GM12878 (cell line): ENCODE measurements around the gene TOMM40. TPM values are rescaled to one million over a fixed set of nuclear protein-coding genes. Genes with fewer than 3 reads are reported as not detected.

Source experiments
- ATAC-seq: fragments of 200-7000 bp; cut with Tn5 transposase; 3 replicates; pipeline ENCODE4 v1.9.1; 2020; ENCODE audit warnings: mild to moderate bottlenecking, moderate library complexity
- BruUV-seq: library from RNA; stranded (reverse); fragments of 400-500 nt; replicated peaks from 2 replicates; lab custom pipeline; 2021; lab: Mats Ljungman, UMichigan
- CTCF ChIA-PET: fragments of 300-600 bp; sonication (Branson Sonifier 250); formaldehyde crosslinking; extraction: SDS; loops from one replicate; lab custom pipeline; 2021; ENCODE audit warnings: inconsistent platforms; lab: Yijun Ruan, JAX
- POLR2A ChIA-PET: fragments of 350-600 bp; formaldehyde crosslinking; extraction: SDS; loops from one replicate; lab custom pipeline; 2021; ENCODE audit warnings: inconsistent platforms; lab: Charles Lee
- RAD21 ChIA-PET: fragments of 300-600 bp; sonication (Branson Sonifier 250); formaldehyde crosslinking; loops from one replicate; lab custom pipeline; 2023; ENCODE audit warnings: antibody characterized with exemption; ENCODE audit not compliant: unreplicated experiment; lab: Charles Lee
- SMC1A ChIA-PET: fragments of 300-600 bp; sonication (Branson Sonifier 250); formaldehyde crosslinking; loops from one replicate; lab custom pipeline; 2023; ENCODE audit not compliant: unreplicated experiment, uncharacterized antibody; lab: Charles Lee
- DNase-seq: peaks from one replicate; pipeline ENCODE4 v3.0.0-alpha.2; 2011; ENCODE audit warnings: low read depth, low spot score
- FAIRE-seq: peaks from 3 replicates; lab custom pipeline; 2011; peaks lifted over from hg19 to GRCh38; lab: Jason Lieb, UNC
- H2AFZ ChIP-seq: 2 replicates; pipeline ENCODE4 v1.6.0; 2011; ENCODE audit warnings: low read depth, low read length, control low read depth; ENCODE audit not compliant: control insufficient read depth
- H3K27ac ChIP-seq: 2 replicates; pipeline ENCODE4 v1.5.1; 2011; ENCODE audit warnings: control low read depth; ENCODE audit not compliant: control insufficient read depth, insufficient read depth
- H3K27me3 ChIP-seq, 2 experiments: replicated peaks in 1 of 2; 2 replicates each; pipeline versions ENCODE4 v1.6.0 to v1.6.1; 2011; ENCODE audit warnings: low read length in 1 of 2; ENCODE audit not compliant: control insufficient read depth in 2 of 2, insufficient read depth in 2 of 2
- H3K36me3 ChIP-seq, 2 experiments: 2 replicates each; pipeline ENCODE4 v1.5.1; 2011; ENCODE audit warnings: low read length in 1 of 2; ENCODE audit not compliant: control insufficient read depth in 2 of 2, insufficient read depth in 2 of 2
- H3K4me1 ChIP-seq: 2 replicates; pipeline ENCODE4 v1.6.1; 2011; ENCODE audit warnings: mild to moderate bottlenecking, low read length, moderate library complexity, mixed read lengths; ENCODE audit not compliant: control insufficient read depth, insufficient read depth
- H3K4me2 ChIP-seq: 2 replicates; pipeline ENCODE4 v1.6.0; 2011; ENCODE audit warnings: control low read depth; ENCODE audit not compliant: control insufficient read depth, insufficient read depth
- H3K4me3 ChIP-seq: fragments of 200-600 bp; sonication (generic); 2 replicates; pipeline ENCODE4 v1.5.1; 2016
- H3K79me2 ChIP-seq: 2 replicates; pipeline ENCODE4 v1.6.0; 2011; ENCODE audit warnings: low read length; ENCODE audit not compliant: control insufficient read depth, insufficient read depth
- H3K9ac ChIP-seq: 2 replicates; pipeline ENCODE4 v1.8.0; 2011; ENCODE audit warnings: low read length, control low read depth, mixed read lengths; ENCODE audit not compliant: control insufficient read depth, insufficient read depth
- H3K9me3 ChIP-seq: replicated peaks from 3 replicates; pipeline ENCODE4 v1.5.1; 2011; ENCODE audit warnings: mild to moderate bottlenecking, low read length; ENCODE audit not compliant: control insufficient read depth, insufficient read depth
- H4K20me1 ChIP-seq: 2 replicates; pipeline ENCODE4 v1.6.0; 2011; ENCODE audit not compliant: control insufficient read depth, insufficient read depth
- BMI1 ChIP-seq: fragments of 450-650 bp; IDR thresholded peaks from 2 replicates; pipeline ENCODE4 v1.6.1; 2016; ENCODE audit warnings: mild to moderate bottlenecking, moderate library complexity, borderline replicate concordance
- CBX3 ChIP-seq: fragments of 200-600 bp; sonication (generic); IDR thresholded peaks from 2 replicates; pipeline ENCODE4 v1.6.1; 2016; ENCODE audit warnings: low read depth, borderline replicate concordance
- CHD1 ChIP-seq: IDR thresholded peaks from 2 replicates; pipeline ENCODE4 v1.6.1; 2012; ENCODE audit warnings: low read depth, low read length, improper control_type of control experiment
- CREB1 ChIP-seq: IDR thresholded peaks from 2 replicates; pipeline ENCODE4 v1.6.1; 2012; ENCODE audit warnings: low read depth, mild to moderate bottlenecking, inconsistent platforms
- IKZF2 ChIP-seq, 2 experiments: fragments of 450-650 bp; IDR thresholded peaks; 2 replicates each; pipeline ENCODE4 v1.6.1; 2017; ENCODE audit warnings: mild to moderate bottlenecking in 2 of 2, moderate library complexity in 2 of 2
- MAX ChIP-seq: IDR thresholded peaks from 2 replicates; pipeline ENCODE4 v1.6.1; 2012; ENCODE audit warnings: low read depth, low read length, improper control_type of control experiment
- NKRF ChIP-seq: fragments of 450-650 bp; conservative IDR thresholded peaks from 2 replicates; pipeline ENCODE4 v1.6.1; 2017; ENCODE audit warnings: mild to moderate bottlenecking, moderate library complexity
- NR2C1 ChIP-seq: fragments of 450-650 bp; IDR thresholded peaks from 2 replicates; pipeline ENCODE4 v1.6.1; 2017; ENCODE audit warnings: antibody characterized with exemption, mild to moderate bottlenecking, moderate library complexity
- RAD51 ChIP-seq: fragments of 450-650 bp; IDR thresholded peaks from 2 replicates; pipeline ENCODE4 v1.6.1; 2016; ENCODE audit warnings: moderate library complexity, mild to moderate bottlenecking, inconsistent platforms
- RBBP5 ChIP-seq: fragments of 200-600 bp; sonication (generic); conservative IDR thresholded peaks from 2 replicates; pipeline ENCODE4 v1.6.1; 2016
- REST ChIP-seq: IDR thresholded peaks from 2 replicates; pipeline ENCODE4 v1.6.1; 2012; ENCODE audit warnings: mild to moderate bottlenecking, low read depth, low read length
- TCF3 ChIP-seq: IDR thresholded peaks from 2 replicates; pipeline ENCODE4 v1.6.1; 2012; ENCODE audit warnings: low read depth, mild to moderate bottlenecking, low read length, borderline replicate concordance; ENCODE audit not compliant: insufficient read depth
- TCF7 ChIP-seq: IDR thresholded peaks from 2 replicates; pipeline ENCODE4 v1.6.1; 2014; ENCODE audit warnings: antibody characterized with exemption, borderline replicate concordance
- WGBS: methylation state at CpG from one replicate; pipeline ENCODE4 v1.1.6; 2016; ENCODE audit warnings: low lambda C conversion rate; ENCODE audit not compliant: insufficient replicate concordance, insufficient coverage; ENCODE audit errors: missing lambda C conversion rate; 5-methylcytosine and 5-hydroxymethylcytosine counted together
- in situ Hi-C: fragments of 300-500 bp; cut with MboI; formaldehyde crosslinking; loops from 9 replicates; pipeline ENCODE4 v1.14.3; 2018; ENCODE audit warnings: mixed read lengths
- intact Hi-C: fragments of 100-400 bp; cut with micrococcal nuclease; formaldehyde crosslinking; loops from one replicate; pipeline ENCODE4 v1.14.2; 2022; ENCODE audit not compliant: unreplicated experiment
- polyA plus RNA-seq, 11 experiments: library from polyadenylated mRNA; depleted of rRNA in 4 of 11; unstranded in 6 of 11; stranded (reverse) in 5 of 11; fragments of >200 nt; fragmentation: Nextera tagmentation in 4 of 11; fragmentation: Illumina TruSeq in 1 of 11; extraction: Ambion mirVana in 4 of 11; extraction: Trizol in 1 of 11; gene quantifications; 1 replicate in 1 of 11; 2 replicates in 10 of 11; pipeline versions ENCODE4 v1.2.1 to v1.2.3, GENCODE V29; 2011 to 2016; ENCODE audit warnings: inconsistent platforms in 2 of 11, missing spikeins in 2 of 11, low read depth in 1 of 11
- total RNA-seq, 4 experiments: library from RNA; depleted of rRNA in 3 of 4; stranded (reverse); fragments of >200 nt in 3 of 4; fragmentation: Illumina TruSeq in 1 of 4; extraction: Trizol in 1 of 4; gene quantifications; 2 replicates each; pipeline versions ENCODE4 v1.2.1 to v1.2.3, GENCODE V29; 2013 to 2021
- TF ChIP-seq, protein P1 (sequence below): fragments of 150-350 bp; IDR thresholded peaks from 2 replicates; pipeline ENCODE4 v1.6.1; 2014; ENCODE audit warnings: mild to moderate bottlenecking, low read depth, low read length
- TF ChIP-seq, protein P2 (sequence below): IDR thresholded peaks from 2 replicates; pipeline ENCODE4 v1.6.1; 2012; ENCODE audit warnings: low read depth, low read length, improper control_type of control experiment
- TF ChIP-seq, protein P3 (sequence below): IDR thresholded peaks from 2 replicates; pipeline ENCODE4 v1.6.1; 2011; ENCODE audit warnings: mild to moderate bottlenecking, low read depth, low read length, moderate library complexity; ENCODE audit not compliant: insufficient replicate concordance

The TOMM40 gene
- total and polyA plus RNA-seq, 10 of the 15 experiments (the other 5 are each of a cell fraction or from before 2014, with no cell fraction given): 0.85 to 221 (median 99.9) TPM

- Histone ChIP-seq H3K79me2 (no peaks in the 10 kb centered on the region), H3K4me2 (no peak overlapping the region), H3K36me3 (no peaks in the 10 kb centered on the region), H2AFZ (no peak overlapping the region), H3K9ac (no peak overlapping the region), H3K9me3 (no peaks in the 10 kb centered on the region), H3K27ac (no peak overlapping the region), H3K27me3 (peaks cover 9 to 11% of the 10 kb centered on the region in 2 experiments), H4K20me1 (no peaks in the 10 kb centered on the region), H3K4me1 (peaks cover under 1% of the 10 kb centered on the region; the same call in 1 of the 2 replicates), H3K4me3 (no peak overlapping the region)
- in situ Hi-C loops: no loop called here
- RAD21 ChIA-PET: no interaction called here
- no TSS peak for BruUV-seq
- DNase-seq (no peak), ATAC-seq (no peak), FAIRE-seq (no peak)
- CTCF ChIA-PET: no interaction called here
- SMC1A ChIA-PET: no interaction called here
- POLR2A ChIA-PET: no interaction called here
- 24% methylated on average over 8 of the region's 8 CpGs for WGBS
- TF ChIP-seq NR2C1: no peak
- TF ChIP-seq IKZF2 (IDR thresholded peaks at IDR 0.05): no peak
- TF ChIP-seq, protein P1, sequence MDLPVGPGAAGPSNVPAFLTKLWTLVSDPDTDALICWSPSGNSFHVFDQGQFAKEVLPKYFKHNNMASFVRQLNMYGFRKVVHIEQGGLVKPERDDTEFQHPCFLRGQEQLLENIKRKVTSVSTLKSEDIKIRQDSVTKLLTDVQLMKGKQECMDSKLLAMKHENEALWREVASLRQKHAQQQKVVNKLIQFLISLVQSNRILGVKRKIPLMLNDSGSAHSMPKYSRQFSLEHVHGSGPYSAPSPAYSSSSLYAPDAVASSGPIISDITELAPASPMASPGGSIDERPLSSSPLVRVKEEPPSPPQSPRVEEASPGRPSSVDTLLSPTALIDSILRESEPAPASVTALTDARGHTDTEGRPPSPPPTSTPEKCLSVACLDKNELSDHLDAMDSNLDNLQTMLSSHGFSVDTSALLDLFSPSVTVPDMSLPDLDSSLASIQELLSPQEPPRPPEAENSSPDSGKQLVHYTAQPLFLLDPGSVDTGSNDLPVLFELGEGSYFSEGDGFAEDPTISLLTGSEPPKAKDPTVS: no peak
- TF ChIP-seq REST: no peak
- TF ChIP-seq CBX3: no peak
- no peak for TF ChIP-seq TCF7
- TF ChIP-seq NKRF: no peak
- TF ChIP-seq, protein P2, sequence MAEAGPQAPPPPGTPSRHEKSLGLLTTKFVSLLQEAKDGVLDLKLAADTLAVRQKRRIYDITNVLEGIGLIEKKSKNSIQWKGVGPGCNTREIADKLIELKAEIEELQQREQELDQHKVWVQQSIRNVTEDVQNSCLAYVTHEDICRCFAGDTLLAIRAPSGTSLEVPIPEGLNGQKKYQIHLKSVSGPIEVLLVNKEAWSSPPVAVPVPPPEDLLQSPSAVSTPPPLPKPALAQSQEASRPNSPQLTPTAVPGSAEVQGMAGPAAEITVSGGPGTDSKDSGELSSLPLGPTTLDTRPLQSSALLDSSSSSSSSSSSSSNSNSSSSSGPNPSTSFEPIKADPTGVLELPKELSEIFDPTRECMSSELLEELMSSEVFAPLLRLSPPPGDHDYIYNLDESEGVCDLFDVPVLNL: no peak
- no peak for TF ChIP-seq CHD1
- no peak for TF ChIP-seq TCF3
- TF ChIP-seq BMI1: no peak
- no peak for TF ChIP-seq CREB1
- no peak for TF ChIP-seq RBBP5
- no peak for TF ChIP-seq RAD51
- TF ChIP-seq, protein P3, sequence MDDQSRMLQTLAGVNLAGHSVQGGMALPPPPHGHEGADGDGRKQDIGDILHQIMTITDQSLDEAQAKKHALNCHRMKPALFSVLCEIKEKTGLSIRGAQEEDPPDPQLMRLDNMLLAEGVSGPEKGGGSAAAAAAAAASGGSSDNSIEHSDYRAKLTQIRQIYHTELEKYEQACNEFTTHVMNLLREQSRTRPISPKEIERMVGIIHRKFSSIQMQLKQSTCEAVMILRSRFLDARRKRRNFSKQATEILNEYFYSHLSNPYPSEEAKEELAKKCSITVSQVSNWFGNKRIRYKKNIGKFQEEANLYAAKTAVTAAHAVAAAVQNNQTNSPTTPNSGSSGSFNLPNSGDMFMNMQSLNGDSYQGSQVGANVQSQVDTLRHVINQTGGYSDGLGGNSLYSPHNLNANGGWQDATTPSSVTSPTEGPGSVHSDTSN: no peak
- no peak for TF ChIP-seq MAX
- intact Hi-C loops: no loop called here
These were observed 40.4 kb upstream of the TOMM40 start for GRCh38 chr19:44850641-44851109.
